PC-3 (cell line): ENCODE measurements around the gene ENTPD2.

Experiments
- EZH2 ChIP-seq: fragments of 300-600 bp; sonication (generic); IDR thresholded peaks from one replicate; pipeline ENCODE4 v1.6.1; 2017; ENCODE audit warnings: antibody characterized with exemption, mild to moderate bottlenecking, low read length; ENCODE audit not compliant: unreplicated experiment
- EZH2phosphoT487 ChIP-seq: fragments of 300-600 bp; sonication (generic); IDR thresholded peaks from 2 replicates; pipeline ENCODE4 v1.6.1; 2018; ENCODE audit warnings: mild to moderate bottlenecking, antibody characterized with exemption, low read length, borderline replicate concordance
- TF ChIP-seq, protein P1 (sequence below): fragments of 300-600 bp; sonication (generic); conservative IDR thresholded peaks from 2 replicates; pipeline ENCODE4 v1.5.1; 2017; ENCODE audit warnings: antibody characterized with exemption, low read depth, mild to moderate bottlenecking, low read length

GRCh38 chr9:137082925-137083290, 29.0 kb upstream of the ENTPD2 start:
- TF ChIP-seq, protein P1, sequence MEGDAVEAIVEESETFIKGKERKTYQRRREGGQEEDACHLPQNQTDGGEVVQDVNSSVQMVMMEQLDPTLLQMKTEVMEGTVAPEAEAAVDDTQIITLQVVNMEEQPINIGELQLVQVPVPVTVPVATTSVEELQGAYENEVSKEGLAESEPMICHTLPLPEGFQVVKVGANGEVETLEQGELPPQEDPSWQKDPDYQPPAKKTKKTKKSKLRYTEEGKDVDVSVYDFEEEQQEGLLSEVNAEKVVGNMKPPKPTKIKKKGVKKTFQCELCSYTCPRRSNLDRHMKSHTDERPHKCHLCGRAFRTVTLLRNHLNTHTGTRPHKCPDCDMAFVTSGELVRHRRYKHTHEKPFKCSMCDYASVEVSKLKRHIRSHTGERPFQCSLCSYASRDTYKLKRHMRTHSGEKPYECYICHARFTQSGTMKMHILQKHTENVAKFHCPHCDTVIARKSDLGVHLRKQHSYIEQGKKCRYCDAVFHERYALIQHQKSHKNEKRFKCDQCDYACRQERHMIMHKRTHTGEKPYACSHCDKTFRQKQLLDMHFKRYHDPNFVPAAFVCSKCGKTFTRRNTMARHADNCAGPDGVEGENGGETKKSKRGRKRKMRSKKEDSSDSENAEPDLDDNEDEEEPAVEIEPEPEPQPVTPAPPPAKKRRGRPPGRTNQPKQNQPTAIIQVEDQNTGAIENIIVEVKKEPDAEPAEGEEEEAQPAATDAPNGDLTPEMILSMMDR: no peak
- no peak for TF ChIP-seq EZH2
- TF ChIP-seq EZH2phosphoT487: no peak
